Liver (tissue), 9 donors: ENCODE measurements around the gene CTPS1. TPM values are rescaled to one million over a fixed set of nuclear protein-coding genes. Genes with fewer than 3 reads are reported as not detected.

Experiments
- DNase-seq: peaks from one replicate; pipeline ENCODE4 v3.0.0-alpha.2; 2017; ENCODE audit warnings: low spot score
- H3K27ac ChIP-seq, 2 donors: one replicate each; pipeline ENCODE4 v1.7.0; 2013; ENCODE audit warnings: inconsistent platforms in 2 of 2, low read length in 2 of 2, control low read depth in 1 of 2, low read depth in 1 of 2, mild to moderate bottlenecking in 1 of 2
- H3K27me3 ChIP-seq, 4 donors: one replicate each; pipeline versions ENCODE4 v1.6.1 to v1.7.0; 2013; ENCODE audit warnings: low read length in 3 of 4, inconsistent platforms in 1 of 4, mild to moderate bottlenecking in 1 of 4, moderate library complexity in 1 of 4; ENCODE audit not compliant: control insufficient read depth in 4 of 4, insufficient read depth in 4 of 4
- H3K36me3 ChIP-seq, 4 donors: one replicate each; pipeline versions ENCODE4 v1.6.1 to v1.7.0; 2013; ENCODE audit warnings: low read length in 3 of 4, mild to moderate bottlenecking in 3 of 4, low read depth in 1 of 4, moderate library complexity in 1 of 4; ENCODE audit not compliant: control insufficient read depth in 4 of 4, insufficient read depth in 3 of 4
- H3K4me1 ChIP-seq, 4 donors: one replicate each; pipeline versions ENCODE4 v1.6.1 to v1.7.0; 2013; ENCODE audit warnings: low read length in 3 of 4, mild to moderate bottlenecking in 3 of 4, moderate library complexity in 1 of 4; ENCODE audit not compliant: control insufficient read depth in 4 of 4, insufficient read depth in 4 of 4
- H3K4me3 ChIP-seq, 3 donors: one replicate each; pipeline versions ENCODE4 v1.6.1 to v1.7.0; 2013; ENCODE audit warnings: low read length in 3 of 3, control low read depth in 1 of 3, low read depth in 1 of 3, mild to moderate bottlenecking in 1 of 3
- H3K9ac ChIP-seq, 2 donors: one replicate each; pipeline ENCODE4 v1.7.0; 2013; ENCODE audit warnings: low read length in 2 of 2, mild to moderate bottlenecking in 2 of 2, moderate library complexity in 2 of 2, control low read depth in 1 of 2, low read depth in 1 of 2
- H3K9me3 ChIP-seq, 4 donors: one replicate each; pipeline versions ENCODE4 v1.6.1 to v1.7.0; 2013; ENCODE audit warnings: low read length in 3 of 4; ENCODE audit not compliant: control insufficient read depth in 4 of 4
- ATF3 ChIP-seq: IDR thresholded peaks from 2 replicates; pipeline ENCODE4 v1.6.1; 2016; ENCODE audit warnings: antibody characterized with exemption
- EGR1 ChIP-seq, 2 donors: IDR thresholded peaks; 2 replicates each; pipeline ENCODE4 v1.6.1; 2016 to 2018; ENCODE audit warnings: antibody characterized with exemption in 2 of 2, low read depth in 2 of 2
- FOXA1 ChIP-seq: IDR thresholded peaks from 2 replicates; pipeline ENCODE4 v1.6.1; 2016; ENCODE audit warnings: antibody characterized with exemption
- FOXA2 ChIP-seq: IDR thresholded peaks from 2 replicates; pipeline ENCODE4 v1.6.1; 2016; ENCODE audit warnings: antibody characterized with exemption
- HNF4G ChIP-seq: IDR thresholded peaks from 2 replicates; pipeline ENCODE4 v1.6.1; 2016; ENCODE audit warnings: antibody characterized with exemption
- JUND ChIP-seq, 2 donors: IDR thresholded peaks; 2 replicates each; pipeline ENCODE4 v1.6.1; 2016; ENCODE audit warnings: antibody characterized with exemption in 2 of 2
- NR2F2 ChIP-seq: IDR thresholded peaks from 2 replicates; pipeline ENCODE4 v1.6.1; 2016; ENCODE audit warnings: antibody characterized with exemption
- RAD21 ChIP-seq, 2 donors: IDR thresholded peaks; 2 replicates each; pipeline ENCODE4 v1.6.1; 2016; ENCODE audit warnings: antibody characterized with exemption in 2 of 2, mild to moderate bottlenecking in 2 of 2
- RXRA ChIP-seq, 2 donors: IDR thresholded peaks; 2 replicates each; pipeline ENCODE4 v1.6.1; 2017 to 2018; ENCODE audit warnings: antibody characterized with exemption in 2 of 2, mild to moderate bottlenecking in 1 of 2
- SP1 ChIP-seq: IDR thresholded peaks from 2 replicates; pipeline ENCODE4 v1.6.1; 2018; ENCODE audit warnings: antibody characterized with exemption, mild to moderate bottlenecking
- TAF1 ChIP-seq: conservative IDR thresholded peaks from 2 replicates; pipeline ENCODE4 v1.6.1; 2016; ENCODE audit warnings: antibody characterized with exemption, mild to moderate bottlenecking
- YY1 ChIP-seq: IDR thresholded peaks from 2 replicates; pipeline ENCODE4 v1.6.1; 2016; ENCODE audit warnings: antibody characterized with exemption, mild to moderate bottlenecking
- whole genome bisulfite sequencing: extraction: QIAGEN DNeasy Blood & Tissue Kit; methylation state at CpG from one replicate; pipeline ENCODE4 v1.1.7; 2013; 5-methylcytosine and 5-hydroxymethylcytosine counted together
- polyA plus RNA-seq, 2 donors: library from polyadenylated mRNA; stranded (reverse) in 1 of 2; unstranded in 1 of 2; fragments of 200-250 nt in 1 of 2; fragments of >200 nt in 1 of 2; fragmentation: Nextera tagmentation in 1 of 2; extraction: Ambion mirVana in 1 of 2; gene quantifications; one replicate each; pipeline versions ENCODE4 v1.2.1 to v1.2.3, GENCODE V29; 2013 to 2015
- total RNA-seq, 2 donors: library from RNA; depleted of rRNA; stranded (reverse); fragments of >200 nt; gene quantifications; one replicate each; pipeline ENCODE4 v1.2.3, GENCODE V29; 2014
- TF ChIP-seq, protein P1 (sequence below): IDR thresholded peaks from 2 replicates; pipeline ENCODE4 v1.6.1; 2016; ENCODE audit warnings: antibody characterized with exemption, mild to moderate bottlenecking
- TF ChIP-seq, protein P2 (sequence below): IDR thresholded peaks from 2 replicates; pipeline ENCODE4 v1.6.1; 2016; ENCODE audit warnings: antibody characterized with exemption
- donor health status: healthy.
- donor health status: healthy.
- donor health status: healthy.
- donor health status: healthy.
- donor health status: healthy.

Gene CTPS1
- total and polyA plus RNA-seq, 4 donors = 13.6 to 46.9 (median 19.8) TPM

DNA sequence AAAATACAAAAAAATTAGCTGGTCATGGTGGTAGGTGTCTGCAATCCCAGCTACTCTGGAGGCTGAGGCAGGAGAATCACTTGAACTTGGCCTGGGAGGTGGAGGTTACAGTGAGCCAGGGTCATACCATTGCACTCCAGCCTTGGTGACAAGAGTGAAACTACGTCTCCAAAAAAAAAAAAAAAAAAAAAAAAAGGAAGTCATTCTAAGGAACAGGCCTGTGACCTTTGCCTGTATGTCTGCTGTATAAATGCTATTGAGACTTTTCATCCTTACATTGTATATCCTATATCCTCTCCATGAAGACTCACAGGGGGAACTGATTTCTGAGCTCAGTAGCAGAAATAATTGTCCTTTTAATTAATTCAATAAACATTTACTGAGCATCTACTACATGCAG lies 7.5 kb upstream of the CTPS1 start (continued):
- TF ChIP-seq FOXA2 (no peak), EGR1 (IDR thresholded peaks at IDR 0.05; ENCODE audit: low read depth in 2 of 2) (no peak), ATF3 (no peak), YY1 (no peak), HNF4G (no peak), JUND (IDR thresholded peaks at IDR 0.05) (no peak), TAF1 (no peak), SP1 (no peak), FOXA1 (no peak)

DNA sequence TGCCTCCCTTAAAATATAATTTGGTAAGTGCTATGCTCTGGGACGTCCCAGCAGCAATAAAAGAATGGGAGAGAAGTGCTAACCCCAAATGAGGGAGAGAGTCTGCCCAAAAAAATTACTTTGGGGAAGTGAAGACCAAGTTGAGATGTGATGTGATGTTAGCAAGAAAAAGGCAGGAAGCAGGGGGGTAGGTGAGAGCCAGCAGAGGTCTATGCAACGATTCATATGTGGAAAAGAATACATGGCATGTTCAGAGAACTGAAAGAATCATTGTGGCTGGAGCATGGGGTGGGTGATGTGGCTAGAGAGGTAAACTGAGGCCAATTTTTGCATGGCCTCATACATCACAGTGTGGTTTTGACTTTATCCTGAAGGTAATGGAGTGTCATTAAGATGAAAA lies 5.6 kb upstream of the CTPS1 start:
- no peak for DNase-seq
- no peak overlapping the region for H3K9ac ChIP-seq
- H3K27me3 ChIP-seq = no peaks in the 10 kb centered on the region
- no peaks in the 10 kb centered on the region for H3K36me3 ChIP-seq
- TF ChIP-seq NR2F2 (no peak), FOXA2 (no peak), TAF1 (no peak), SP1 (no peak), RAD21 (IDR thresholded peaks at IDR 0.05) (no peak), YY1 (no peak), JUND (IDR thresholded peaks at IDR 0.05) (no peak), EGR1 (IDR thresholded peaks at IDR 0.05; ENCODE audit: low read depth in 2 of 2) (no peak), RXRA (IDR thresholded peaks at IDR 0.05) (no peak), FOXA1 (no peak), HNF4G (no peak)
- TF ChIP-seq, protein P1, sequence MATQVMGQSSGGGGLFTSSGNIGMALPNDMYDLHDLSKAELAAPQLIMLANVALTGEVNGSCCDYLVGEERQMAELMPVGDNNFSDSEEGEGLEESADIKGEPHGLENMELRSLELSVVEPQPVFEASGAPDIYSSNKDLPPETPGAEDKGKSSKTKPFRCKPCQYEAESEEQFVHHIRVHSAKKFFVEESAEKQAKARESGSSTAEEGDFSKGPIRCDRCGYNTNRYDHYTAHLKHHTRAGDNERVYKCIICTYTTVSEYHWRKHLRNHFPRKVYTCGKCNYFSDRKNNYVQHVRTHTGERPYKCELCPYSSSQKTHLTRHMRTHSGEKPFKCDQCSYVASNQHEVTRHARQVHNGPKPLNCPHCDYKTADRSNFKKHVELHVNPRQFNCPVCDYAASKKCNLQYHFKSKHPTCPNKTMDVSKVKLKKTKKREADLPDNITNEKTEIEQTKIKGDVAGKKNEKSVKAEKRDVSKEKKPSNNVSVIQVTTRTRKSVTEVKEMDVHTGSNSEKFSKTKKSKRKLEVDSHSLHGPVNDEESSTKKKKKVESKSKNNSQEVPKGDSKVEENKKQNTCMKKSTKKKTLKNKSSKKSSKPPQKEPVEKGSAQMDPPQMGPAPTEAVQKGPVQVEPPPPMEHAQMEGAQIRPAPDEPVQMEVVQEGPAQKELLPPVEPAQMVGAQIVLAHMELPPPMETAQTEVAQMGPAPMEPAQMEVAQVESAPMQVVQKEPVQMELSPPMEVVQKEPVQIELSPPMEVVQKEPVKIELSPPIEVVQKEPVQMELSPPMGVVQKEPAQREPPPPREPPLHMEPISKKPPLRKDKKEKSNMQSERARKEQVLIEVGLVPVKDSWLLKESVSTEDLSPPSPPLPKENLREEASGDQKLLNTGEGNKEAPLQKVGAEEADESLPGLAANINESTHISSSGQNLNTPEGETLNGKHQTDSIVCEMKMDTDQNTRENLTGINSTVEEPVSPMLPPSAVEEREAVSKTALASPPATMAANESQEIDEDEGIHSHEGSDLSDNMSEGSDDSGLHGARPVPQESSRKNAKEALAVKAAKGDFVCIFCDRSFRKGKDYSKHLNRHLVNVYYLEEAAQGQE = no peak
- TF ChIP-seq, protein P2, sequence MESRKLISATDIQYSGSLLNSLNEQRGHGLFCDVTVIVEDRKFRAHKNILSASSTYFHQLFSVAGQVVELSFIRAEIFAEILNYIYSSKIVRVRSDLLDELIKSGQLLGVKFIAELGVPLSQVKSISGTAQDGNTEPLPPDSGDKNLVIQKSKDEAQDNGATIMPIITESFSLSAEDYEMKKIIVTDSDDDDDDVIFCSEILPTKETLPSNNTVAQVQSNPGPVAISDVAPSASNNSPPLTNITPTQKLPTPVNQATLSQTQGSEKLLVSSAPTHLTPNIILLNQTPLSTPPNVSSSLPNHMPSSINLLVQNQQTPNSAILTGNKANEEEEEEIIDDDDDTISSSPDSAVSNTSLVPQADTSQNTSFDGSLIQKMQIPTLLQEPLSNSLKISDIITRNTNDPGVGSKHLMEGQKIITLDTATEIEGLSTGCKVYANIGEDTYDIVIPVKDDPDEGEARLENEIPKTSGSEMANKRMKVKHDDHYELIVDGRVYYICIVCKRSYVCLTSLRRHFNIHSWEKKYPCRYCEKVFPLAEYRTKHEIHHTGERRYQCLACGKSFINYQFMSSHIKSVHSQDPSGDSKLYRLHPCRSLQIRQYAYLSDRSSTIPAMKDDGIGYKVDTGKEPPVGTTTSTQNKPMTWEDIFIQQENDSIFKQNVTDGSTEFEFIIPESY = no peak
- no peak overlapping the region for H3K4me3 ChIP-seq
- H3K9me3 ChIP-seq = no peaks in the 10 kb centered on the region
- no peak overlapping the region for H3K27ac ChIP-seq
- WGBS = 68% methylated on average over 2 of the region's 2 CpGs
- H3K4me1 ChIP-seq = peaks cover 0 to under 1% (median under 1%) of the 10 kb centered on the region in 4 donors

GRCh38 chr1:40974945-40975344 lies 4.6 kb upstream of the CTPS1 start:
- peaks cover 0 to 5% (median 3%) of the 10 kb centered on the region in 4 donors for H3K4me1 ChIP-seq
- no peak overlapping the region for H3K4me3 ChIP-seq
- no peaks in the 10 kb centered on the region for H3K9me3 ChIP-seq
- 86% methylated on average over 9 of the region's 9 CpGs for WGBS
- no peak for DNase-seq
- H3K36me3 ChIP-seq = no peaks in the 10 kb centered on the region
- no peak overlapping the region for H3K9ac ChIP-seq
- no peaks in the 10 kb centered on the region for H3K27me3 ChIP-seq
- TF ChIP-seq FOXA2 (no peak), TAF1 (no peak)
- H3K27ac ChIP-seq = no peak overlapping the region
